IMR-90 (cell line): ENCODE measurements around the gene DDR1. TPM values are rescaled to one million over a fixed set of nuclear protein-coding genes. Genes with fewer than 3 reads are reported as not detected.
"Not testable (repeated sequence)": the region's sequence is repeated elsewhere in the genome, so short reads cannot be mapped to it uniquely, and the experiment has no call there.

Experiments
- ATAC-seq: fragments of 200-7000 bp; cut with Tn5 transposase; 2 replicates; pipeline ENCODE4 v1.9.1; 2020; ENCODE audit warnings: low read depth, mild to moderate bottlenecking, moderate library complexity
- BruUV-seq: library from RNA; stranded (reverse); fragments of 400-500 nt; replicated peaks from 2 replicates; lab custom pipeline; 2021; lab: Mats Ljungman, UMichigan
- CTCF ChIA-PET: fragments of 300-600 bp; formaldehyde crosslinking; extraction: SDS; loops from one replicate; lab custom pipeline; 2021; ENCODE audit warnings: antibody characterized with exemption; lab: Yijun Ruan, JAX
- POLR2A ChIA-PET: fragments of 300-600 bp; sonication (Branson Sonifier 250); formaldehyde crosslinking; loops from one replicate; lab custom pipeline; 2022; ENCODE audit warnings: antibody characterized with exemption; ENCODE audit not compliant: unreplicated experiment; lab: Charles Lee
- DNase-seq: peaks from one replicate; pipeline ENCODE4 v3.0.0; 2013
- H2AFZ ChIP-seq: replicated peaks from 2 replicates; pipeline ENCODE3; 2013; ENCODE audit warnings: low read length, mild to moderate bottlenecking; ENCODE audit not compliant: poor library complexity
- H2AK5ac ChIP-seq: 2 replicates; pipeline ENCODE4 v1.6.1; 2013; ENCODE audit warnings: low read depth, low read length, inconsistent platforms
- H2AK9ac ChIP-seq: replicated peaks from 2 replicates; pipeline ENCODE3; 2013; ENCODE audit warnings: mild to moderate bottlenecking, low read depth, low read length, moderate library complexity; ENCODE audit not compliant: poor library complexity
- H2BK120ac ChIP-seq: 2 replicates; pipeline ENCODE4 v1.6.1; 2013; ENCODE audit warnings: low read depth, low read length, inconsistent platforms
- H2BK15ac ChIP-seq: 3 replicates; pipeline ENCODE4 v1.6.1; 2013; ENCODE audit warnings: low read depth, low read length, inconsistent platforms
- H2BK20ac ChIP-seq: 2 replicates; pipeline ENCODE4 v1.6.1; 2013; ENCODE audit warnings: low read depth, mild to moderate bottlenecking, inconsistent platforms, low read length, moderate library complexity
- H2BK5ac ChIP-seq: 2 replicates; pipeline ENCODE4 v1.6.1; 2013; ENCODE audit warnings: mild to moderate bottlenecking, low read depth, low read length, inconsistent platforms; ENCODE audit not compliant: poor library complexity, severe bottlenecking
- H3K14ac ChIP-seq: replicated peaks from 2 replicates; pipeline ENCODE4 v1.6.1; 2013; ENCODE audit warnings: low read depth, low read length, inconsistent platforms
- H3K18ac ChIP-seq: 2 replicates; pipeline ENCODE4 v1.6.1; 2013; ENCODE audit warnings: low read depth, low read length, control low read depth
- H3K23ac ChIP-seq: 2 replicates; pipeline ENCODE4 v1.6.1; 2013; ENCODE audit warnings: low read depth, low read length, inconsistent platforms
- H3K27ac ChIP-seq: 2 replicates; pipeline ENCODE4 v1.5.1; 2013; ENCODE audit warnings: mild to moderate bottlenecking, control low read depth, low read length; ENCODE audit not compliant: insufficient read depth
- H3K27me3 ChIP-seq: 2 replicates; pipeline ENCODE4 v1.6.1; 2013; ENCODE audit warnings: low read length; ENCODE audit not compliant: control insufficient read depth, insufficient read depth
- H3K36me3 ChIP-seq: 2 replicates; pipeline ENCODE4 v1.6.1; 2013; ENCODE audit warnings: low read length, mixed read lengths; ENCODE audit not compliant: control insufficient read depth, insufficient read depth
- H3K4ac ChIP-seq: 2 replicates; pipeline ENCODE4 v1.6.1; 2013; ENCODE audit warnings: low read depth, low read length, inconsistent platforms
- H3K4me1 ChIP-seq: 2 replicates; pipeline ENCODE4 v1.6.1; 2013; ENCODE audit warnings: low read length, mixed read lengths; ENCODE audit not compliant: control insufficient read depth, insufficient read depth
- H3K4me2 ChIP-seq: 2 replicates; pipeline ENCODE4 v1.6.1; 2013; ENCODE audit warnings: low read depth, mild to moderate bottlenecking, control low read depth, low read length, moderate library complexity
- H3K4me3 ChIP-seq: 2 replicates; pipeline ENCODE4 v1.5.1; 2013; ENCODE audit warnings: low read depth, mild to moderate bottlenecking, control low read depth, low read length, moderate library complexity; ENCODE audit not compliant: insufficient read depth
- H3K56ac ChIP-seq: 2 replicates; pipeline ENCODE4 v1.6.1; 2013; ENCODE audit warnings: low read length, inconsistent platforms; ENCODE audit not compliant: insufficient read depth; ENCODE audit errors: extremely low read depth
- H3K79me1 ChIP-seq, 2 experiments: 2 replicates each; pipeline ENCODE4 v1.6.1; 2013; ENCODE audit warnings: low read length in 2 of 2, inconsistent platforms in 1 of 2, low read depth in 1 of 2
- H3K9ac ChIP-seq: 2 replicates; pipeline ENCODE4 v1.6.1; 2013; ENCODE audit warnings: low read depth, low read length, control low read depth
- H3K9me1 ChIP-seq: 2 replicates; pipeline ENCODE4 v1.6.1; 2013; ENCODE audit warnings: low read length, inconsistent platforms; ENCODE audit not compliant: insufficient read depth
- H3K9me3 ChIP-seq: 2 replicates; pipeline ENCODE4 v1.6.1; 2013; ENCODE audit warnings: low read length; ENCODE audit not compliant: control insufficient read depth, insufficient read depth
- H4K20me1 ChIP-seq: 2 replicates; pipeline ENCODE4 v1.6.1; 2013; ENCODE audit warnings: low read length, inconsistent platforms; ENCODE audit not compliant: insufficient read depth
- H4K5ac ChIP-seq: 2 replicates; pipeline ENCODE4 v1.6.1; 2013; ENCODE audit warnings: mild to moderate bottlenecking, low read depth, low read length, control low read depth
- H4K8ac ChIP-seq, 2 experiments: 2 replicates each; pipeline ENCODE4 v1.6.1; 2013; ENCODE audit warnings: low read depth in 2 of 2, low read length in 2 of 2, control low read depth in 1 of 2, inconsistent platforms in 1 of 2
- H4K91ac ChIP-seq: 2 replicates; pipeline ENCODE4 v1.6.1; 2013; ENCODE audit warnings: low read depth, low read length, inconsistent platforms; ENCODE audit not compliant: insufficient read depth
- BHLHE40 ChIP-seq: fragments of 150-350 bp; IDR thresholded peaks from 2 replicates; pipeline ENCODE4 v1.6.1; 2016; ENCODE audit warnings: mild to moderate bottlenecking, low read depth, low read length
- CTCF ChIP-seq: conservative IDR thresholded peaks from 2 replicates; pipeline ENCODE4 v1.5.1; 2012; ENCODE audit warnings: mild to moderate bottlenecking, low read depth, low read length, improper control_type of control experiment
- FOS ChIP-seq: fragments of 150-350 bp; IDR thresholded peaks from 2 replicates; pipeline ENCODE4 v1.6.1; 2016; ENCODE audit warnings: low read depth, low read length
- POLR2A ChIP-seq: IDR thresholded peaks from 2 replicates; pipeline ENCODE4 v1.6.1; 2012; ENCODE audit warnings: mild to moderate bottlenecking, low read depth, low read length
- WGBS, 2 experiments: methylation state at CpG; one replicate each; pipeline versions ENCODE4 v1.1.5 to v1.1.7; 2013; ENCODE audit warnings: missing lambda C conversion rate in 2 of 2; ENCODE audit not compliant: insufficient read length in 1 of 2; ENCODE audit errors: extremely low coverage in 2 of 2; 5-methylcytosine and 5-hydroxymethylcytosine counted together
- dilution Hi-C: fragments of 300-500 bp; cut with HindIII; formaldehyde crosslinking; loops from one replicate; pipeline ENCODE4 v1.14.3; 2018; ENCODE audit warnings: low sequenced_read_pairs; ENCODE audit not compliant: unreplicated experiment
- in situ Hi-C: fragments of 300-500 bp; cut with MboI; formaldehyde crosslinking; loops from 3 replicates; pipeline ENCODE4 v1.14.3; 2019; ENCODE audit warnings: low sequenced_read_pairs, inconsistent platforms, mixed read lengths
- intact Hi-C: fragments of 100-400 bp; cut with micrococcal nuclease; formaldehyde crosslinking; loops from 2 replicates; pipeline ENCODE4 v1.10.0; 2022
- polyA plus RNA-seq, 3 experiments: library from polyadenylated mRNA; depleted of rRNA; stranded (reverse); fragments of >200 nt; gene quantifications; 2 replicates each; pipeline ENCODE4 v1.2.3, GENCODE V29; 2012; ENCODE audit warnings: low replicate concordance in 1 of 3
- total RNA-seq: library from RNA; depleted of rRNA; stranded (reverse); fragments of >200 nt; gene quantifications from 2 replicates; pipeline ENCODE4 v1.2.3, GENCODE V29; 2012

The DDR1 gene
- total and polyA plus RNA-seq, 2 of the 4 experiments (the other 2 are of a cell fraction): 5.6 to 19.6 TPM

GRCh38 chr6:30926644-30927043 lies 42.3 kb downstream of the DDR1 start:
- H3K4me2 ChIP-seq: no peak overlapping the region
- H3K14ac ChIP-seq: no peak overlapping the region
- CTCF ChIA-PET: interaction anchor here (1.2 to 2.8 kb wide), 3 partner anchors 12 to 144 kb away, joined by 3 to 12 read pairs (median 4); partner anchors contain the start of gene VARS2
- no TSS peak for BruUV-seq
- H2BK120ac ChIP-seq: no peak overlapping the region
- no peaks in the 10 kb centered on the region for H4K20me1 ChIP-seq
- TF ChIP-seq CTCF (no peak), FOS (no peak), POLR2A (no peak), BHLHE40 (no peak)
- H3K9me1 ChIP-seq: no peaks in the 10 kb centered on the region
- no peak overlapping the region for H3K23ac ChIP-seq
- no peak overlapping the region for H3K18ac ChIP-seq
- H3K27me3 ChIP-seq: peaks cover 9% of the 10 kb centered on the region; the same call in 1 of the 2 replicates
- no peak overlapping the region for H4K5ac ChIP-seq
- H4K91ac ChIP-seq: no peak overlapping the region
- dilution Hi-C loops (no loop called here), in situ Hi-C loops (no loop called here), intact Hi-C loops (no loop called here)
- no CpG with 5 or more reads among the region's 4 CpGs for WGBS, 2 experiments
- no peaks in the 10 kb centered on the region for H3K4me1 ChIP-seq
- H3K4me3 ChIP-seq: no peak overlapping the region
- no peak overlapping the region for H2AFZ ChIP-seq
- no peak overlapping the region for H3K9ac ChIP-seq
- H4K8ac ChIP-seq: no peak overlapping the region
- H2AK5ac ChIP-seq: no peak overlapping the region
- no peak overlapping the region for H2AK9ac ChIP-seq
- H3K56ac ChIP-seq: no peak overlapping the region
- H2BK15ac ChIP-seq: no peak overlapping the region
- no peaks in the 10 kb centered on the region for H3K79me1 ChIP-seq
- no peak overlapping the region for H3K4ac ChIP-seq
- POLR2A ChIA-PET: no interaction called here
- no peak for DNase-seq
- no peak overlapping the region for H2BK5ac ChIP-seq
- peaks cover 4% of the 10 kb centered on the region for H3K9me3 ChIP-seq
- peaks cover 20% of the 10 kb centered on the region for H3K36me3 ChIP-seq
- H3K27ac ChIP-seq: no peak overlapping the region
- ATAC-seq: peak; percentile 48; the same call in 1 of the 2 replicates
- H2BK20ac ChIP-seq: no peak overlapping the region

GRCh38 chr6:30927080-30927479 lies 42.8 kb downstream of the DDR1 start:
- H2BK120ac ChIP-seq, H2BK20ac ChIP-seq, H3K14ac ChIP-seq, H2BK15ac ChIP-seq, H2AK9ac ChIP-seq, H3K4ac ChIP-seq, H2BK5ac ChIP-seq, DNase-seq, POLR2A ChIA-PET, H3K9me1 ChIP-seq, H3K9ac ChIP-seq, ATAC-seq, H3K27me3 ChIP-seq, H2AK5ac ChIP-seq, H3K4me2 ChIP-seq, H3K4me3 ChIP-seq, H4K5ac ChIP-seq, dilution Hi-C loops, BruUV-seq, H2AFZ ChIP-seq, H3K9me3 ChIP-seq, in situ Hi-C loops, H4K91ac ChIP-seq, H3K79me1 ChIP-seq, H4K20me1 ChIP-seq, H3K18ac ChIP-seq, H3K56ac ChIP-seq, H3K27ac ChIP-seq, H4K8ac ChIP-seq, H3K23ac ChIP-seq, intact Hi-C loops, H3K4me1 ChIP-seq: not testable (repeated sequence)
- peaks cover 17% of the 10 kb centered on the region for H3K36me3 ChIP-seq
- CTCF ChIA-PET: interaction anchor here (1.2 to 2.8 kb wide), 3 partner anchors 12 to 144 kb away, joined by 3 to 12 read pairs (median 4); partner anchors contain the start of gene VARS2
- WGBS, 2 experiments: no CpG with 5 or more reads among the region's 3 CpGs
